Measurements from ENCODE around the gene IBA57. TPM values are rescaled to one million over a fixed set of nuclear protein-coding genes. Genes with fewer than 3 reads are reported as not detected.

The IBA57 gene
- total RNA-seq (10 to 100 TPM; 16.3 to 18.2 TPM), total RNA-seq (23.9 to 35.5 reads per million in 2 donors)

DNA sequence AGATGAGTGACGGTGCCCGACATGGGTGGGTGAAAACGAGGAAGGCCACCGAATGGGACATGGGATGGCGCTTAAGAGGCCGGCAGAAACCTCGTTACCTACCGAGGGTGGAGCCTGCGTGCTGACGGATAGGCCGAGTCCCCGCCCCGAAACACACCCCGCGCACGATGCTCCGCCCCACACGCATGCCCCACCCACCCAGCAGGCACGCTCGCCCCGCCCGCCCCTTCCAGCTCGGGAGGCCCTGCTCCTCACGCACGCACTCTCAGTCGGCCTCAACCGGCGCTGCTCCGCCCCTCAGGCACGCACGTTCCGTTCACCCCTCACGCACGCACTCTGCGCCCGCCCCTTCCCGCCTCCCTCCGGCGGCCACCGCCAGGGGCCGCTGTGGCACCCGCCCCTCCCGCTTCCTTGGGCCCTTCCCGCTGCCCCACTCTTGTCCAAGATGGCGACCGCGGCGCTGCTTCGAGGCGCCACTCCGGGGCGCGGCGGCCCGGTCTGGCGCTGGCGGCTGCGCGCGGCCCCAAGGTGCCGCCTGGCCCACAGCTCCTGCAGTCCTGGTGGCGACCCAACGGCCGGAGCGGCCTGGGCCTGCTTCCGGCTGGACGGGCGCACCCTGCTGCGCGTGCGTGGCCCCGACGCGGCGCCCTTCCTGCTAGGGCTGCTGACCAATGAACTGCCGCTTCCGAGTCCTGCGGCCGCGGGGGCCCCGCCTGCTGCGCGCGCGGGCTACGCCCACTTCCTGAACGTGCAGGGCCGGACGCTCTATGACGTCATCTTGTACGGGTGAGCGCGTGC, at the start of gene IBA57:
Gene IBA57, plus strand, starts transcription at position 433 of the 798 bp plus-strand sequence. Its CDS starts 13 bp downstream, at position 446.
- peak; percentile 84 for ATAC-seq
- peak; percentile 99 to 100 (median 100) for DNase-seq
- H3K27ac Mint-ChIP-seq, result peak within 1 kb of the TSS; percentile 92
- peaks cover 36% of the 10 kb centered on the region for H3K4me1 Mint-ChIP-seq
- no peaks in the 10 kb centered on the region for H3K27me3 Mint-ChIP-seq
- H3K9me3 ChIP-seq (ENCODE audit: control insufficient read depth, low read length, poor library complexity, severe bottlenecking), result no peaks in the 10 kb centered on the region
- no peaks in the 10 kb centered on the region for H3K36me3 Mint-ChIP-seq (ENCODE audit: low read depth)
- H3K4me3 Mint-ChIP-seq, result peak within 1 kb of the TSS; percentile 86

GRCh38 chr1:228117335-228117734, 48.3 kb upstream of the IBA57 start:
- no peaks in the 10 kb centered on the region for H3K9me3 ChIP-seq (ENCODE audit: control insufficient read depth, low read length, poor library complexity, severe bottlenecking)
- H3K36me3 Mint-ChIP-seq (ENCODE audit: low read depth), result no peaks in the 10 kb centered on the region
- no peak overlapping the region for H3K4me3 Mint-ChIP-seq
- peaks cover 3% of the 10 kb centered on the region for H3K4me1 Mint-ChIP-seq
- peaks cover 2% of the 10 kb centered on the region for H3K27me3 Mint-ChIP-seq
- ATAC-seq (no peak), DNase-seq (no peak)
- no peak overlapping the region for H3K27ac Mint-ChIP-seq

- no peak for ATAC-seq
These were observed 47.6 kb upstream of the IBA57 start for GRCh38 chr1:228118040-228118439.

DNA sequence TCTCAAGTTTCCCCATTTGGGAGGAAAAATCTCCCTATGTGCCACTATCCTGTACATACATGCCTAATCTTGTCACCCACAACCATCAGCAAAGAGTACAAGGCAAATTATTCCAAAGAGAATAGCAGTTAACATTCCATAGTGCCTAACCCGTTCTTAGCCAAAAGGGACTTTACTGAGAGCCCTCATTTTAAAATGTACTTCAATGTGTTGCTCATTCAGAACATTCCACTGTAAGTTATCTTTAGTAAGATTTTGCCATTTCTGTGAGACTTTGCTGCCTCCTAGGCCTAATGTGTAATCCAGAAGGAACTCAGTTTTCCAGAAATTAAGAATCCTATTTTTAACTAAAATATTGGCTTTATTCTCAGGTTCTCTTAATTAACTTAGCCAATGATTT, 45.3 kb upstream of the IBA57 start:
- Mint-ChIP-seq H3K4me3 (no peak overlapping the region), H3K27ac (no peak overlapping the region), H3K36me3 (ENCODE audit: low read depth) (peaks cover 2% of the 10 kb centered on the region), H3K4me1 (peaks cover 6% of the 10 kb centered on the region), H3K27me3 (peaks cover 14% of the 10 kb centered on the region)
- DNase-seq (no peak), ATAC-seq (no peak)
- no peaks in the 10 kb centered on the region for H3K9me3 ChIP-seq (ENCODE audit: control insufficient read depth, low read length, poor library complexity, severe bottlenecking)

More at GRCh38 chr1:228118040-228118439, 47.6 kb upstream of the IBA57 start:
- peaks cover 6% of the 10 kb centered on the region for H3K27me3 Mint-ChIP-seq
- no peaks in the 10 kb centered on the region for H3K36me3 Mint-ChIP-seq (ENCODE audit: low read depth)
- no peak overlapping the region for H3K27ac Mint-ChIP-seq
- H3K9me3 ChIP-seq (ENCODE audit: control insufficient read depth, low read length, poor library complexity, severe bottlenecking), result no peaks in the 10 kb centered on the region
- H3K4me1 Mint-ChIP-seq, result peaks cover 3% of the 10 kb centered on the region
- H3K4me3 Mint-ChIP-seq, result no peak overlapping the region
- no peak for DNase-seq

DNA sequence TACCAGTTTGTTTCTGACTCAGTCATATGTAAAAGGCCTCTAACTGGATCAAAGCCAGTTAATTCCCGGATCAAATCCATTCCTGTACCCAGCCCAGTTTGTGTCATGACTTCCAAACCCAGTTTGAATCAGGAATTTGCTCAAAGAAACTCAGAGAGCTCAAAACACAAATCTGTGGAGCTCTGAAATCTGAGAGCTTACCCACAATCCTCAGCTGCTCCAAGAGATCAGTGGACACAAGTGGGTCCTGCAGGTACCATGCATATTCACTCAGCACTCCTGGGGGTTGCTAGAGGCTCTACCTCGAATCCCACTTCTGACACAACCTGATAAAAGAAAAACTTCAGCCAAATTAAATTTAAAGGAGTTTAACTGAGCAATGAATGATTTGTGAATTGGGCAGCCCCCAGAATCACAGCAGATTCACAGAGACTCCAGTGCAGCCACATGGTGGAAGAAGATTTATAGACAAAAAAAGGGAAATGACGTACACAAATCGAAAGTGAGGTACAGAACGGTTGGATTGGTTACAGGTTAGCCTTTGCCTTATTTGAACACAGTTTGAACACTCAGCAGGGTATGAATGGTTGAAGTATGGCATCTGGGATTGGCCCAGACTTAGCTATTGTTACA, 44.6 kb upstream of the IBA57 start:
- Mint-ChIP-seq H3K4me3 (no peak overlapping the region), H3K27me3 (peaks cover 14% of the 10 kb centered on the region), H3K4me1 (peaks cover 6% of the 10 kb centered on the region), H3K36me3 (ENCODE audit: low read depth) (peaks cover 2% of the 10 kb centered on the region), H3K27ac (no peak overlapping the region)
- DNase-seq (no peak), ATAC-seq (peak; percentile 49)
- no peaks in the 10 kb centered on the region for H3K9me3 ChIP-seq (ENCODE audit: control insufficient read depth, low read length, poor library complexity, severe bottlenecking)

DNA sequence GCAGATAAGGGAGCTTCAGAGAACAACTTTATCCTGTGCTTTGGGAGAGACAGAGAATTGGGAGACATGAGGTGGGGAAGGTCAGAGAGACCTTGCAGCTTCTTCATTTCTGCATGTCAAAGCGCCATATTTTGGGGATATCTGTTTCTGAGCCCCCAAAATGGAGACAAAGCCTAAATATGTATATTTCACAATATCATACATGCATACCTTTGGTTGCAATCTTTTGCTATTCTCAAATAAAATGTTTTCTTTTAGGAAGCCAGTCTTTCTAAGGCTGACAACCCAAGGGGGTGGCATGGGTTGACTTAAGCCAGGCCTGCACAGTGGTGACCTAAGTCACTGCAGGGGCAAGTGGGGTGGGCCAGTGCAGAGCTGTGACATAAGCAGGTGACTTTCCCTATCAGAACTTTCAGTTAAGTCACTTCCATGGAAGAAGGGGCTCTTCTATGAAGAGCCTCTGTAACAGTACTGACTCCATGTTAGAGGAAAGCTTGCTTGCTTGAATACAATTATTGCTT, 42.6 kb upstream of the IBA57 start:
- peaks cover 23% of the 10 kb centered on the region for H3K27me3 Mint-ChIP-seq
- no peak overlapping the region for H3K4me3 Mint-ChIP-seq
- ATAC-seq (no peak), DNase-seq (no peak)
- H3K27ac Mint-ChIP-seq, result no peak overlapping the region
- peaks cover 6% of the 10 kb centered on the region for H3K4me1 Mint-ChIP-seq
- no peaks in the 10 kb centered on the region for H3K9me3 ChIP-seq (ENCODE audit: control insufficient read depth, low read length, poor library complexity, severe bottlenecking)
- H3K36me3 Mint-ChIP-seq (ENCODE audit: low read depth), result peaks cover 2% of the 10 kb centered on the region

DNA sequence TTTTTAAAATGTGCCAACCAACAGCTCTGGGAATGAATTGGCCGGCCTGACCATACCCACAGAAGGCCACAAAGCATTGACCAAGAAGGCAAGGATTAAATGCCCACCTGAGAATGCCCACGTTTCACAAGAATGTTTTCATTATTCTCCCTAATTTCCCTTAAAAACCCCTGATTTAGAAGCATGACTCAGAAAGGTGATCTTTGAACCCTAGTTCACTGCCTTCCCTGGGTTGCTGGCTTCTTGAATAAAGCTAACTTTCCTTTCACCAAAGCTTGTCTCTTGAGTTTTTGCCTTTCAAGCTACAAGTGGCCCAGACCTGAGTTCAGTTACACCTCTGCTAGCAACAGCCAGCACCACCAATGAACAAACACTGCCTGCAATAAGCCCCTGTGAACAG, 42.1 kb upstream of the IBA57 start:
- Mint-ChIP-seq H3K4me1 (peaks cover 6% of the 10 kb centered on the region), H3K27ac (no peak overlapping the region), H3K4me3 (no peak overlapping the region), H3K27me3 (peaks cover 23% of the 10 kb centered on the region), H3K36me3 (ENCODE audit: low read depth) (peaks cover 2% of the 10 kb centered on the region)
- DNase-seq (no peak), ATAC-seq (no peak)
- no peaks in the 10 kb centered on the region for H3K9me3 ChIP-seq (ENCODE audit: control insufficient read depth, low read length, poor library complexity, severe bottlenecking)

GRCh38 chr1:228125185-228125584, 40.4 kb upstream of the IBA57 start:
- H3K27ac Mint-ChIP-seq, result no peak overlapping the region
- DNase-seq, result no peak
- H3K4me1 Mint-ChIP-seq, result peaks cover 6% of the 10 kb centered on the region

GRCh38 chr1:228131766-228132165, 33.8 kb upstream of the IBA57 start:
- no peak overlapping the region for H3K4me3 Mint-ChIP-seq
- H3K27ac Mint-ChIP-seq, result no peak overlapping the region
- H3K36me3 Mint-ChIP-seq (ENCODE audit: low read depth), result no peaks in the 10 kb centered on the region
- peaks cover 32% of the 10 kb centered on the region for H3K27me3 Mint-ChIP-seq
- no peaks in the 10 kb centered on the region for H3K9me3 ChIP-seq (ENCODE audit: control insufficient read depth, low read length, poor library complexity, severe bottlenecking)
- ATAC-seq (no peak), DNase-seq (no peak)
- peaks cover 3% of the 10 kb centered on the region for H3K4me1 Mint-ChIP-seq

More at GRCh38 chr1:228125185-228125584, 40.4 kb upstream of the IBA57 start:
- Mint-ChIP-seq H3K4me3 (no peak overlapping the region), H3K36me3 (ENCODE audit: low read depth) (peaks cover 2% of the 10 kb centered on the region), H3K27me3 (peaks cover 23% of the 10 kb centered on the region)
- no peaks in the 10 kb centered on the region for H3K9me3 ChIP-seq (ENCODE audit: control insufficient read depth, low read length, poor library complexity, severe bottlenecking)
- no peak for ATAC-seq

- no peak overlapping the region for H3K27ac Mint-ChIP-seq
- H3K9me3 ChIP-seq (ENCODE audit: control insufficient read depth, low read length, poor library complexity, severe bottlenecking), result no peaks in the 10 kb centered on the region
- ATAC-seq (no peak), DNase-seq (no peak)
- H3K27me3 Mint-ChIP-seq, result peaks cover 30% of the 10 kb centered on the region
- H3K4me3 Mint-ChIP-seq, result no peak overlapping the region
- peaks cover 3% of the 10 kb centered on the region for H3K4me1 Mint-ChIP-seq
- H3K36me3 Mint-ChIP-seq (ENCODE audit: low read depth), result no peaks in the 10 kb centered on the region
These were observed 31.0 kb upstream of the IBA57 start for GRCh38 chr1:228134591-228134990.

DNA sequence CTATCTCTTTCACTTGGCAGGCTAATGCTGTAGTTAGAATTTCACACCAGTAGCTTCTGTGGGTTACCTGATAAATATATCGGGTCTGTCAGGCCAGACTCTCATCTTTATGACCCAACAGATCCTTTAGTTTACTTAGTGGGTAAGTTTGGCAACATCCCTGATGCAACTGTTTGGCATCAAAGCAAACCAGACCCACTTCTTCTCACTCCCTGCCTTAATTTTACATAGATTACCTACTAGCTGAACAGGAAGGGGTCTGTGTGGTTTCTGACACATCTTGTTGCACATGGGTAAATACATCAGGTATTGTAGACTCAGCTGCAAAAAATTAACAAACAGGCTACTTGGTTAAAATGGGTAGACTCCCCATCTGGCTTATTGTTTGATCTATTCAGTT, 28.7 kb upstream of the IBA57 start:
- ATAC-seq (no peak), DNase-seq (no peak)
- H3K4me3 Mint-ChIP-seq, result no peak overlapping the region
- H3K36me3 Mint-ChIP-seq (ENCODE audit: low read depth), result no peaks in the 10 kb centered on the region
- no peaks in the 10 kb centered on the region for H3K9me3 ChIP-seq (ENCODE audit: control insufficient read depth, low read length, poor library complexity, severe bottlenecking)
- no peaks in the 10 kb centered on the region for H3K4me1 Mint-ChIP-seq
- peaks cover 26% of the 10 kb centered on the region for H3K27me3 Mint-ChIP-seq
- peak overlapping the region; percentile 24 for H3K27ac Mint-ChIP-seq

GRCh38 chr1:228139406-228139930, 26.1 kb upstream of the IBA57 start:
- Mint-ChIP-seq H3K4me3 (peak overlapping the region; percentile 96), H3K36me3 (ENCODE audit: low read depth) (no peaks in the 10 kb centered on the region), H3K27ac (peak overlapping the region; percentile 94), H3K27me3 (peaks cover 25% of the 10 kb centered on the region), H3K4me1 (peaks cover 18% of the 10 kb centered on the region)
- H3K9me3 ChIP-seq (ENCODE audit: control insufficient read depth, low read length, poor library complexity, severe bottlenecking), result no peaks in the 10 kb centered on the region
- no peak for DNase-seq
- no peak for ATAC-seq
